Measurements from ENCODE around the gene PKMYT1.

The PKMYT1 gene

GRCh38 chr16:2964475-2965336 lies 15.5 kb downstream of the PKMYT1 start:
- Histone ChIP-seq H3K9ac (ENCODE audit: low read length) (peak overlapping the region; percentile 75), H2BK120ac (ENCODE audit: low read depth, low read length) (no peak overlapping the region), H2AK5ac (ENCODE audit: low read length) (no peak overlapping the region), H3K79me2 (ENCODE audit: control insufficient read depth, insufficient read depth, low read length) (no peaks in the 10 kb centered on the region), H3K79me1 (ENCODE audit: low read length) (no peaks in the 10 kb centered on the region), H3K4me1 (ENCODE audit: control insufficient read depth, low read depth, low read length) (no peaks in the 10 kb centered on the region), H3K4me2 (ENCODE audit: low read length) (peak overlapping the region; percentile 93), H3K56ac (ENCODE audit: low read length) (peak overlapping the region; percentile 82), H3K4me3 (ENCODE audit: low read length) (peak overlapping the region; percentile 35), H2BK15ac (replicated peaks; ENCODE audit: low read depth) (no peak overlapping the region), H2BK5ac (ENCODE audit: low read length) (no peak overlapping the region), H3K27me3 (ENCODE audit: insufficient read depth, low read length, poor library complexity) (no peaks in the 10 kb centered on the region), H4K8ac (ENCODE audit: low read depth, low read length) (no peak overlapping the region), H4K5ac (ENCODE audit: low read length) (no peak overlapping the region), H3K18ac (ENCODE audit: low read length) (no peak overlapping the region), H3K36me3 (ENCODE audit: control insufficient read depth, insufficient read depth, low read length) (no peaks in the 10 kb centered on the region), H3K23ac (ENCODE audit: low read length) (no peak overlapping the region), H3K4ac (ENCODE audit: low read depth, low read length) (peak overlapping the region; percentile 5), H3K27ac (ENCODE audit: low read depth, low read length) (peak overlapping the region; percentile 26)
- no CpG with 5 or more reads among the region's 68 CpGs for WGBS (ENCODE audit: extremely low coverage, insufficient coverage, low lambda C conversion rate)
- DNase-seq, result peak; percentile 96

- Histone ChIP-seq H2AK5ac (ENCODE audit: low read length) (no peak within 1 kb of the TSS), H4K8ac (ENCODE audit: low read depth, low read length) (no peak within 1 kb of the TSS), H2BK15ac (replicated peaks; ENCODE audit: low read depth) (no peak within 1 kb of the TSS), H2BK5ac (ENCODE audit: low read length) (no peak within 1 kb of the TSS), H2BK120ac (ENCODE audit: low read depth, low read length) (no peak within 1 kb of the TSS), H3K18ac (ENCODE audit: low read length) (peak within 1 kb of the TSS; percentile 6), H3K4me3 (ENCODE audit: low read length) (peak within 1 kb of the TSS; percentile 35), H3K79me1 (ENCODE audit: low read length) (no peaks in the 10 kb centered on the region), H3K9ac (ENCODE audit: low read length) (peak within 1 kb of the TSS; percentile 75), H3K27me3 (ENCODE audit: insufficient read depth, low read length, poor library complexity) (no peaks in the 10 kb centered on the region), H3K56ac (ENCODE audit: low read length) (peak within 1 kb of the TSS; percentile 82), H3K27ac (ENCODE audit: low read depth, low read length) (peak within 1 kb of the TSS; percentile 26), H3K4me2 (ENCODE audit: low read length) (peak within 1 kb of the TSS; percentile 93), H4K5ac (ENCODE audit: low read length) (no peak within 1 kb of the TSS), H3K36me3 (ENCODE audit: control insufficient read depth, insufficient read depth, low read length) (no peaks in the 10 kb centered on the region), H3K4me1 (ENCODE audit: control insufficient read depth, low read depth, low read length) (no peaks in the 10 kb centered on the region), H3K23ac (ENCODE audit: low read length) (no peak within 1 kb of the TSS), H3K79me2 (ENCODE audit: control insufficient read depth, insufficient read depth, low read length) (no peaks in the 10 kb centered on the region), H3K4ac (ENCODE audit: low read depth, low read length) (peak within 1 kb of the TSS; percentile 27)
- no CpG with 5 or more reads among the region's 60 CpGs for WGBS (ENCODE audit: extremely low coverage, insufficient coverage, low lambda C conversion rate)
- peak; percentile 90 for DNase-seq
Measured at GRCh38 chr16:2963723-2964474, 16.3 kb downstream of the PKMYT1 start, which contains the start of gene KREMEN2. Gene KREMEN2, plus strand, starts transcription at chr16:2964275. Its CDS starts 246 bp downstream, at chr16:2964521.

GRCh38 chr16:2963074-2963722 lies 17.0 kb downstream of the PKMYT1 start:
- Histone ChIP-seq H4K8ac (ENCODE audit: low read depth, low read length) (no peak overlapping the region), H2BK15ac (replicated peaks; ENCODE audit: low read depth) (no peak overlapping the region), H3K4me1 (ENCODE audit: control insufficient read depth, low read depth, low read length) (no peaks in the 10 kb centered on the region), H3K4me2 (ENCODE audit: low read length) (peak overlapping the region; percentile 93), H2BK120ac (ENCODE audit: low read depth, low read length) (no peak overlapping the region), H3K18ac (ENCODE audit: low read length) (peak overlapping the region; percentile 6), H3K79me2 (ENCODE audit: control insufficient read depth, insufficient read depth, low read length) (no peaks in the 10 kb centered on the region), H3K23ac (ENCODE audit: low read length) (no peak overlapping the region), H3K36me3 (ENCODE audit: control insufficient read depth, insufficient read depth, low read length) (no peaks in the 10 kb centered on the region), H2AK5ac (ENCODE audit: low read length) (no peak overlapping the region), H3K27ac (ENCODE audit: low read depth, low read length) (no peak overlapping the region), H3K56ac (ENCODE audit: low read length) (peak overlapping the region; percentile 82), H3K79me1 (ENCODE audit: low read length) (no peaks in the 10 kb centered on the region), H4K5ac (ENCODE audit: low read length) (no peak overlapping the region), H3K9ac (ENCODE audit: low read length) (peak overlapping the region; percentile 58), H3K4me3 (ENCODE audit: low read length) (peak overlapping the region; percentile 4), H3K4ac (ENCODE audit: low read depth, low read length) (peak overlapping the region; percentile 27), H3K27me3 (ENCODE audit: insufficient read depth, low read length, poor library complexity) (no peaks in the 10 kb centered on the region), H2BK5ac (ENCODE audit: low read length) (no peak overlapping the region)
- no CpG with 5 or more reads among the region's 40 CpGs for WGBS (ENCODE audit: extremely low coverage, insufficient coverage, low lambda C conversion rate)
- DNase-seq, result no peak

- no peak overlapping the region for H2BK15ac ChIP-seq (replicated peaks; ENCODE audit: low read depth)
- H3K4me3 ChIP-seq (ENCODE audit: low read length), result no peak overlapping the region
- WGBS (ENCODE audit: extremely low coverage, insufficient coverage, low lambda C conversion rate), result no CpG with 5 or more reads among the region's 28 CpGs
- no peak for DNase-seq
- H4K8ac ChIP-seq (ENCODE audit: low read depth, low read length), result no peak overlapping the region
- H3K79me1 ChIP-seq (ENCODE audit: low read length), result no peaks in the 10 kb centered on the region
- H3K27me3 ChIP-seq (ENCODE audit: insufficient read depth, low read length, poor library complexity), result no peaks in the 10 kb centered on the region
- no peak overlapping the region for H2BK120ac ChIP-seq (ENCODE audit: low read depth, low read length)
- H3K4ac ChIP-seq (ENCODE audit: low read depth, low read length), result no peak overlapping the region
- H2BK5ac ChIP-seq (ENCODE audit: low read length), result no peak overlapping the region
- no peak overlapping the region for H3K23ac ChIP-seq (ENCODE audit: low read length)
- H3K56ac ChIP-seq (ENCODE audit: low read length), result peak overlapping the region; percentile 82
- H3K36me3 ChIP-seq (ENCODE audit: control insufficient read depth, insufficient read depth, low read length), result no peaks in the 10 kb centered on the region
- H4K5ac ChIP-seq (ENCODE audit: low read length), result no peak overlapping the region
- no peak overlapping the region for H3K27ac ChIP-seq (ENCODE audit: low read depth, low read length)
- H3K18ac ChIP-seq (ENCODE audit: low read length), result no peak overlapping the region
- no peaks in the 10 kb centered on the region for H3K79me2 ChIP-seq (ENCODE audit: control insufficient read depth, insufficient read depth, low read length)
- H3K9ac ChIP-seq (ENCODE audit: low read length), result peak overlapping the region; percentile 54
- no peak overlapping the region for H2AK5ac ChIP-seq (ENCODE audit: low read length)
- H3K4me2 ChIP-seq (ENCODE audit: low read length), result peak overlapping the region; percentile 15
- no peaks in the 10 kb centered on the region for H3K4me1 ChIP-seq (ENCODE audit: control insufficient read depth, low read depth, low read length)
Measured at GRCh38 chr16:2962334-2963073, 17.7 kb downstream of the PKMYT1 start.

- Histone ChIP-seq H3K27me3 (ENCODE audit: insufficient read depth, low read length, poor library complexity) (no peaks in the 10 kb centered on the region), H3K4me1 (ENCODE audit: control insufficient read depth, low read depth, low read length) (peaks cover 5% of the 10 kb centered on the region), H2AK5ac (ENCODE audit: low read length) (no peak overlapping the region), H3K79me1 (ENCODE audit: low read length) (no peaks in the 10 kb centered on the region), H2BK120ac (ENCODE audit: low read depth, low read length) (no peak overlapping the region), H3K9ac (ENCODE audit: low read length) (no peak overlapping the region), H3K56ac (ENCODE audit: low read length) (no peak overlapping the region), H2BK15ac (replicated peaks; ENCODE audit: low read depth) (no peak overlapping the region), H3K4me3 (ENCODE audit: low read length) (no peak overlapping the region), H3K4ac (ENCODE audit: low read depth, low read length) (no peak overlapping the region), H3K18ac (ENCODE audit: low read length) (no peak overlapping the region), H3K27ac (ENCODE audit: low read depth, low read length) (no peak overlapping the region), H3K36me3 (ENCODE audit: control insufficient read depth, insufficient read depth, low read length) (no peaks in the 10 kb centered on the region), H3K79me2 (ENCODE audit: control insufficient read depth, insufficient read depth, low read length) (no peaks in the 10 kb centered on the region), H3K4me2 (ENCODE audit: low read length) (no peak overlapping the region), H3K23ac (ENCODE audit: low read length) (no peak overlapping the region), H4K5ac (ENCODE audit: low read length) (no peak overlapping the region), H4K8ac (ENCODE audit: low read depth, low read length) (no peak overlapping the region), H2BK5ac (ENCODE audit: low read length) (no peak overlapping the region)
- DNase-seq, result no peak
- no CpG with 5 or more reads among the region's 17 CpGs for WGBS (ENCODE audit: extremely low coverage, insufficient coverage, low lambda C conversion rate)
Measured at GRCh38 chr16:2960183-2961010, 19.8 kb downstream of the PKMYT1 start.

Data from mesendoderm (in vitro differentiated cells).